HG03064 (cell line): ENCODE measurements around the gene GBP1.
"Not testable (repeated sequence)": the region's sequence is repeated elsewhere in the genome, so short reads cannot be mapped to it uniquely, and the experiment has no call there.

Experiments
- ATAC-seq: cut with Tn5 transposase; IDR thresholded peaks from one replicate; pipeline ENCODE4 v1.9.1; 2021; ENCODE audit warnings: low read depth; ENCODE audit not compliant: unreplicated experiment

Gene GBP1

GRCh38 chr1:89065079-89065868 lies at the start of gene GBP1:
Gene GBP1, minus strand, starts transcription at chr1:89065208. Its CDS starts 1,974 bp downstream, at chr1:89063234.
- ATAC-seq = peak; percentile 58

GRCh38 chr1:89114662-89115061 lies 49.7 kb upstream of the GBP1 start:
- ATAC-seq = no peak

GRCh38 chr1:89112871-89113613 lies 48.0 kb upstream of the GBP1 start:
- ATAC-seq = no peak

- no peak for ATAC-seq
Observed at GRCh38 chr1:89104687-89105086, 39.7 kb upstream of the GBP1 start.

GRCh38 chr1:89104147-89104546 lies 39.1 kb upstream of the GBP1 start:
- no peak for ATAC-seq

- no peak for ATAC-seq
Observed at GRCh38 chr1:89102021-89102420, 37.0 kb upstream of the GBP1 start.

GRCh38 chr1:89100412-89100811 lies 35.4 kb upstream of the GBP1 start:
- no peak for ATAC-seq

GRCh38 chr1:89098857-89099256 lies 33.8 kb upstream of the GBP1 start:
- ATAC-seq = no peak

GRCh38 chr1:89095737-89096136 lies 30.7 kb upstream of the GBP1 start:
- no peak for ATAC-seq

GRCh38 chr1:89089962-89090361 lies 25.0 kb upstream of the GBP1 start:
- no peak for ATAC-seq

GRCh38 chr1:89088572-89088971 lies 23.6 kb upstream of the GBP1 start:
- ATAC-seq = no peak

GRCh38 chr1:89087241-89087640 lies 22.2 kb upstream of the GBP1 start:
- ATAC-seq = no peak

- no peak for ATAC-seq
Observed at GRCh38 chr1:89085781-89086180, 20.8 kb upstream of the GBP1 start.

GRCh38 chr1:89081005-89081404 lies 16.0 kb upstream of the GBP1 start:
- ATAC-seq = no peak

GRCh38 chr1:89080068-89080467 lies 15.1 kb upstream of the GBP1 start:
- not testable (repeated sequence) for ATAC-seq

- not testable (repeated sequence) for ATAC-seq
Observed at GRCh38 chr1:89072466-89073065, 7.6 kb upstream of the GBP1 start.

GRCh38 chr1:89070509-89070908 lies 5.5 kb upstream of the GBP1 start:
- ATAC-seq = no peak

GRCh38 chr1:89069951-89070350 lies 4.9 kb upstream of the GBP1 start:
- ATAC-seq = no peak

GRCh38 chr1:89068291-89068690 lies 3.3 kb upstream of the GBP1 start:
- no peak for ATAC-seq

GRCh38 chr1:89064632-89065031 lies 376 bp downstream of the GBP1 start:
- ATAC-seq = peak; percentile 42

GRCh38 chr1:89063094-89063493 lies 1.9 kb downstream of the GBP1 start:
- ATAC-seq = no peak
